GM20000 (cell line): ENCODE measurements around the gene POP7.
A peak's percentile ranks its signal among the peaks of the same experiment; 100 is the strongest.

Experiments
- DNase-seq: peaks from one replicate; pipeline ENCODE4 v3.0.0; 2012; ENCODE audit warnings: low spot score
- CTCF ChIP-seq: IDR thresholded peaks from 2 replicates; pipeline ENCODE4 v1.5.1; 2012; ENCODE audit warnings: mild to moderate bottlenecking, control low read depth; ENCODE audit errors: extremely low read depth, missing control alignments

Gene POP7

GRCh38 chr7:100676501-100677306, 29.2 kb upstream of the POP7 start:
- DNase-seq, result no peak
- no peak for TF ChIP-seq CTCF

- DNase-seq, result peak; percentile 25
- TF ChIP-seq CTCF, result no peak
Observed at GRCh38 chr7:100677308-100678267, 28.3 kb upstream of the POP7 start.

- TF ChIP-seq CTCF, result no peak
- DNase-seq, result peak; percentile 22
Observed at GRCh38 chr7:100678291-100678984, 27.5 kb upstream of the POP7 start.

- peak; percentile 30 for DNase-seq
- TF ChIP-seq CTCF, result no peak
Observed at GRCh38 chr7:100679129-100679926, 26.6 kb upstream of the POP7 start.

- no peak for TF ChIP-seq CTCF
- peak; percentile 24 for DNase-seq
Observed at GRCh38 chr7:100679927-100680575, 25.9 kb upstream of the POP7 start.

- TF ChIP-seq CTCF, result no peak
Observed at GRCh38 chr7:100680576-100681271, 25.2 kb upstream of the POP7 start.

More at GRCh38 chr7:100680576-100681271, 25.2 kb upstream of the POP7 start:
- peak; percentile 27 for DNase-seq
